Fibroblast of lung (primary cell): Measurements from ENCODE around the gene LARP7. TPM values are rescaled to one million over a fixed set of nuclear protein-coding genes. Genes with fewer than 3 reads are reported as not detected.

Source experiments
- DNase-seq, 2 donors: peaks; one replicate each; pipeline versions ENCODE4 v3.0.0 to v3.0.0-alpha.2; 2010; ENCODE audit warnings: low read depth in 2 of 2
- H2AFZ ChIP-seq: 2 replicates; pipeline ENCODE4 v1.5.1; 2012; ENCODE audit warnings: low read length, control low read depth, inconsistent platforms
- H3K27ac ChIP-seq: 2 replicates; pipeline ENCODE4 v1.5.1; 2011; ENCODE audit warnings: low read length, control low read depth; ENCODE audit not compliant: insufficient read depth
- H3K27me3 ChIP-seq: 2 replicates; pipeline ENCODE4 v1.5.1; 2011; ENCODE audit warnings: mild to moderate bottlenecking, low read length; ENCODE audit not compliant: control insufficient read depth, insufficient read depth
- H3K36me3 ChIP-seq: 2 replicates; pipeline ENCODE4 v1.5.1; 2011; ENCODE audit warnings: low read length; ENCODE audit not compliant: control insufficient read depth, insufficient read depth
- H3K4me1 ChIP-seq: 2 replicates; pipeline ENCODE4 v1.5.1; 2011; ENCODE audit warnings: low read length; ENCODE audit not compliant: control insufficient read depth, insufficient read depth; ENCODE audit errors: extremely low read depth
- H3K4me2 ChIP-seq: 2 replicates; pipeline ENCODE4 v1.5.1; 2011; ENCODE audit warnings: low read length, control low read depth; ENCODE audit not compliant: insufficient read depth; ENCODE audit errors: extremely low read depth
- H3K4me3 ChIP-seq, 4 experiments: fragments of 200-600 bp in 1 of 4; sonication (generic) in 1 of 4; replicated peaks in 1 of 4; 2 replicates each; pipeline ENCODE4 v1.5.1; 2011 to 2016; ENCODE audit warnings: low read length in 4 of 4, low read depth in 3 of 4, mild to moderate bottlenecking in 3 of 4, control low read depth in 2 of 4, inconsistent platforms in 1 of 4, mixed read lengths in 1 of 4; ENCODE audit not compliant: insufficient read depth in 1 of 4; ENCODE audit errors: control extremely low read depth in 1 of 4
- H3K79me2 ChIP-seq: 2 replicates; pipeline ENCODE4 v1.5.1; 2012; ENCODE audit warnings: mild to moderate bottlenecking, low read length, inconsistent platforms; ENCODE audit not compliant: control insufficient read depth, insufficient read depth
- H3K9ac ChIP-seq: 2 replicates; pipeline ENCODE4 v1.5.1; 2011; ENCODE audit warnings: mild to moderate bottlenecking, low read length, control low read depth; ENCODE audit not compliant: insufficient read depth
- H3K9me3 ChIP-seq: 2 replicates; pipeline ENCODE4 v1.5.1; 2012; ENCODE audit warnings: low read depth, low read length; ENCODE audit not compliant: control insufficient read depth, insufficient read depth
- H4K20me1 ChIP-seq: 2 replicates; pipeline ENCODE4 v1.5.1; 2011; ENCODE audit warnings: low read length; ENCODE audit not compliant: control insufficient read depth, insufficient read depth; ENCODE audit errors: extremely low read depth
- CTCF ChIP-seq, 2 donors: IDR thresholded peaks in 1 of 2; conservative IDR thresholded peaks in 1 of 2; 1 replicate in 1 of 2; 2 replicates in 1 of 2; pipeline ENCODE4 v1.5.1; 2011 to 2012; ENCODE audit warnings: low read length in 2 of 2, control low read depth in 1 of 2, inconsistent platforms in 1 of 2, low read depth in 1 of 2, mild to moderate bottlenecking in 1 of 2
- EZH2 ChIP-seq: IDR thresholded peaks from 2 replicates; pipeline ENCODE4 v1.5.1; 2012; ENCODE audit warnings: low read length, control low read depth, mild to moderate bottlenecking; ENCODE audit errors: missing control alignments
- polyA minus RNA-seq: library from RNA; depleted of rRNA, polyadenylated mRNA; stranded (reverse); fragments of >200 nt; gene quantifications from 2 replicates; pipeline ENCODE4 v1.2.3, GENCODE V29; 2011; ENCODE audit warnings: low replicate concordance
- polyA plus RNA-seq, 2 donors: library from polyadenylated mRNA; depleted of rRNA in 1 of 2; stranded (reverse) in 1 of 2; unstranded in 1 of 2; fragments of >200 nt; gene quantifications; 2 replicates each; pipeline ENCODE4 v1.2.1, GENCODE V29; 2011 to 2012; ENCODE audit warnings: missing spikeins in 1 of 2
- total RNA-seq: library from RNA; depleted of rRNA; stranded (reverse); fragments of >200 nt; gene quantifications from 2 replicates; pipeline ENCODE4 v1.2.1, GENCODE V29; 2014

The LARP7 gene
- 38.8 and 39.1 TPM in 2 replicates for total RNA-seq
- polyA plus RNA-seq = 32.5 and 37.8 TPM in 2 replicates
- 30.7 and 37.9 TPM in 2 replicates for polyA plus RNA-seq (2012)
- polyA minus RNA-seq = not detected in 2 replicates

GRCh38 chr4:112636688-112637551 is at the start of gene LARP7, which contains the start of gene ZGRF1:
LARP7 (plus strand) TSS chr4:112637143; CDS start chr4:112644670, 7,527 bp downstream.
ZGRF1 (minus strand) TSS chr4:112636909; CDS start chr4:112633176, 3,733 bp downstream.
- Histone ChIP-seq H3K27me3 (no peaks in the 10 kb centered on the region), H2AFZ (peak within 1 kb of the TSS; percentile 95), H4K20me1 (no peaks in the 10 kb centered on the region), H3K4me3 (peak within 1 kb of the TSS; percentile 62 to 92 (median 86)), H3K4me1 (peaks cover 2% of the 10 kb centered on the region), H3K36me3 (no peaks in the 10 kb centered on the region), H3K79me2 (peaks cover 31% of the 10 kb centered on the region), H3K27ac (peak within 1 kb of the TSS; percentile 98), H3K4me2 (peak within 1 kb of the TSS; percentile 73), H3K9me3 (no peaks in the 10 kb centered on the region), H3K9ac (peak within 1 kb of the TSS; percentile 89)
- DNase-seq = peak; percentile 99 to 100
- TF ChIP-seq EZH2 (no peak), CTCF (conservative IDR thresholded peaks at IDR 0.05 in 1 of 2, IDR thresholded peaks at IDR 0.05 in 1 of 2; ENCODE audit: low read depth in 1 of 2, low read length in 2 of 2) (peak; percentile 76 to 86)

GRCh38 chr4:112589206-112589605 is 47.7 kb upstream of the LARP7 start:
- Histone ChIP-seq H3K4me1 (no peaks in the 10 kb centered on the region), H3K4me3 (no peak overlapping the region), H3K36me3 (no peaks in the 10 kb centered on the region), H4K20me1 (no peaks in the 10 kb centered on the region), H2AFZ (no peak overlapping the region), H3K4me2 (no peak overlapping the region), H3K79me2 (no peaks in the 10 kb centered on the region), H3K9me3 (no peaks in the 10 kb centered on the region), H3K27ac (no peak overlapping the region), H3K27me3 (no peaks in the 10 kb centered on the region), H3K9ac (no peak overlapping the region)
- peak; percentile 14 to 36 for DNase-seq
- TF ChIP-seq CTCF (conservative IDR thresholded peaks at IDR 0.05 in 1 of 2, IDR thresholded peaks at IDR 0.05 in 1 of 2; ENCODE audit: low read depth in 1 of 2, low read length in 2 of 2) (no peak), EZH2 (no peak)

- no peak for TF ChIP-seq EZH2
- no peak for TF ChIP-seq CTCF (conservative IDR thresholded peaks at IDR 0.05 in 1 of 2, IDR thresholded peaks at IDR 0.05 in 1 of 2; ENCODE audit: low read depth in 1 of 2, low read length in 2 of 2)
- Histone ChIP-seq H3K4me1 (no peaks in the 10 kb centered on the region), H3K4me3 (no peak overlapping the region), H4K20me1 (no peaks in the 10 kb centered on the region), H3K4me2 (no peak overlapping the region), H3K9ac (no peak overlapping the region), H3K79me2 (no peaks in the 10 kb centered on the region), H3K27me3 (no peaks in the 10 kb centered on the region), H3K9me3 (no peaks in the 10 kb centered on the region), H3K36me3 (no peaks in the 10 kb centered on the region), H3K27ac (no peak overlapping the region), H2AFZ (no peak overlapping the region)
- DNase-seq = no peak
Measured at GRCh38 chr4:112591593-112591992, 45.4 kb upstream of the LARP7 start.
